HCT116 (cell line): ENCODE data around the gene PLEKHJ1. TPM values are rescaled to one million over a fixed set of nuclear protein-coding genes. Genes with fewer than 3 reads are reported as not detected.
A peak's percentile ranks its signal among the peaks of the same experiment; 100 is the strongest.

Experiments
- microRNA counts: library from miRNA; unstranded; fragments of <30 nt; microRNA quantifications from one replicate; lab custom pipeline; 2015
- microRNA-seq: library from miRNA; unstranded; fragments of <30 nt; microRNA quantifications from one replicate; pipeline ENCODE4, GENCODE V29; 2016; ENCODE audit warnings: borderline number of aligned reads
- total RNA-seq: library from RNA; stranded (reverse); gene quantifications from one replicate; pipeline ENCODE4 v1.2.1, GENCODE V29; 2021; ENCODE audit not compliant: unreplicated experiment

The PLEKHJ1 gene
- total RNA-seq, 1 experiment from 2014 or later, result 88.2 TPM

MicroRNAs encoded within 50 kb of the gene (microRNA counts, 767-probe panel; counts per million panel counts)
- microRNA hsa-miR-1227 (lab: Ali Mortazavi, UCI), result not detected

Small RNAs within 50 kb of the gene (microRNA-seq; reads per million reads assigned to microRNA genes)
- gene MIR1227 (7.3 reads per million, percentile 20 among the genes with 10 or more reads in this experiment), gene MIR4321 (not detected)

Other genes with a start within 250 kb of the PLEKHJ1 start
- gene BTBD2, start 220.6 kb downstream of the PLEKHJ1 start, total RNA-seq, result 112 TPM
- 271 TPM for gene MKNK2, start 185.1 kb downstream of the PLEKHJ1 start, total RNA-seq
- gene MOB3A, start 140.0 kb downstream of the PLEKHJ1 start, total RNA-seq, result 32.1 TPM
- gene IZUMO4, start 139.4 kb downstream of the PLEKHJ1 start, total RNA-seq, result 6.1 TPM
- gene AP3D1, start 84.8 kb downstream of the PLEKHJ1 start, total RNA-seq, result 137 TPM
- gene DOT1L, start 72.4 kb downstream of the PLEKHJ1 start, total RNA-seq, result 48.9 TPM
- 166 TPM for gene SF3A2, start 495 bp upstream of the PLEKHJ1 start, total RNA-seq
- 42.8 TPM for gene AMH, start 13.0 kb upstream of the PLEKHJ1 start, total RNA-seq
- gene JSRP1, start 20.1 kb upstream of the PLEKHJ1 start, total RNA-seq, result 0.30 TPM
- gene PEAK3, start 45.8 kb upstream of the PLEKHJ1 start, total RNA-seq, result not detected
- not detected for gene LINGO3, start 71.8 kb upstream of the PLEKHJ1 start, total RNA-seq
- 190 TPM for gene LSM7, start 92.3 kb upstream of the PLEKHJ1 start, total RNA-seq
- gene SPPL2B, start 92.4 kb upstream of the PLEKHJ1 start, total RNA-seq, result 83.1 TPM
- not detected for gene TMPRSS9, start 123.9 kb upstream of the PLEKHJ1 start, total RNA-seq
- 151 TPM for gene TIMM13, start 191.3 kb upstream of the PLEKHJ1 start, total RNA-seq
- gene LMNB2, start 220.6 kb upstream of the PLEKHJ1 start, total RNA-seq, result 228 TPM
- 37.9 TPM for gene GADD45B, start 239.8 kb upstream of the PLEKHJ1 start, total RNA-seq